Stimulated activated CD8-positive, alpha-beta memory T cell treated with anti-CD3 and anti-CD28 coated beads, Interleukin-12 subunit alpha, Interleukin-12 subunit beta, amount 100 ng/mL, for 4 hours (primary cell): ENCODE results near the gene GGPS1.
A peak's percentile ranks its signal among the peaks of the same experiment; 100 is the strongest.
"Not testable (repeated sequence)": the region's sequence is repeated elsewhere in the genome, so short reads cannot be mapped to it uniquely, and the experiment has no call there.

Source experiments
- DNase-seq: peaks from one replicate; pipeline ENCODE4 v3.0.0-alpha.2; 2020; ENCODE audit warnings: low read depth

The GGPS1 gene

GRCh38 chr1:235304549-235305451, 23.6 kb upstream of the GGPS1 start:
- no peak for DNase-seq

DNA sequence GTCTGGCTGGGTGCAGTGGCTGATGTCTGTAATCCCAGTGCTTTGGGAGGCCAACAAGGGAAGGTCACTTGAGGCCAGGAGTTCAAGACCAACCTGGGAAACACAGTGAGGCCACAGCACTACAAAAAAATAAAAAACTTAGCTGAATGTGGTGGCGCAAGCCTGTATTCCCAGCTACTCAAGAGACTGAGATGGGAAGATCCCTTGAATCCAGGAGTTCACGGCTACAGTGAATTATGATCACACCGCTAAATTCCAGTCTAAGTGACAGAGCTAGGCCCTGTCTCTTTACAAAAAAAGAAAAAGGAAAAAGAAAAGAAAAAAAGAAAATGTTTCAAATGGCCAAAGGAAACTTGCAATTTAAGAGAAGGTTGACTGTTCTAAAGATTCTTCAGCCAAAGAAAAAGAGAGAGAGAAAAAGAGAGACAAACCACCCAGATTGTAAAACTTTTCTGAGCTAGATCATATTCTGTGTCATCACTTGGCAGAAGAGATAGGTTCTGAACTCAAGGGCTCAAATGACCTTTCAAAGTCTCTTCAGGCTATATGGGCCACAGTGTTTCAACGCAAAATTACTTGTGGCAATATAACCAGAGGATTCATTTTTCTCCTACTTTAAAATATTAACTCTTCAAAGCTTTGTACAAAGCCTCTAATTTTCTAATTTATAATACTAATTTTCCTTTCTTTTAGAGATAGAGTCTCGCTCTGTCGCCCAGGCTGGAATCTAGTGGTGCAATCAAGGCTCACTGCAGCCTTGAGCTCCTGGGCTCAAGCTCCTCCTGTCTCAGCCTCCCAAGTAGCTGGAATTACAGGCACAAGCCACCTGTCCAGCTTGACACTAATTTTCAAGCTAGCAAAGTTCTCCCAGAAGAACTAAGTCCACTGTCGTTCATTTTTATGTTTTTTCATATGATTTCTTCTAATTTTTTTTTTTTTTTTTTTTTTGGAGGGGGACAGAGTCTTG, 20.9 kb upstream of the GGPS1 start:
- DNase-seq: no peak

- DNase-seq: not testable (repeated sequence)
Observed at GRCh38 chr1:235309206-235309605, 19.2 kb upstream of the GGPS1 start.

- no peak for DNase-seq
Observed at GRCh38 chr1:235313262-235313661, 15.1 kb upstream of the GGPS1 start.

DNA sequence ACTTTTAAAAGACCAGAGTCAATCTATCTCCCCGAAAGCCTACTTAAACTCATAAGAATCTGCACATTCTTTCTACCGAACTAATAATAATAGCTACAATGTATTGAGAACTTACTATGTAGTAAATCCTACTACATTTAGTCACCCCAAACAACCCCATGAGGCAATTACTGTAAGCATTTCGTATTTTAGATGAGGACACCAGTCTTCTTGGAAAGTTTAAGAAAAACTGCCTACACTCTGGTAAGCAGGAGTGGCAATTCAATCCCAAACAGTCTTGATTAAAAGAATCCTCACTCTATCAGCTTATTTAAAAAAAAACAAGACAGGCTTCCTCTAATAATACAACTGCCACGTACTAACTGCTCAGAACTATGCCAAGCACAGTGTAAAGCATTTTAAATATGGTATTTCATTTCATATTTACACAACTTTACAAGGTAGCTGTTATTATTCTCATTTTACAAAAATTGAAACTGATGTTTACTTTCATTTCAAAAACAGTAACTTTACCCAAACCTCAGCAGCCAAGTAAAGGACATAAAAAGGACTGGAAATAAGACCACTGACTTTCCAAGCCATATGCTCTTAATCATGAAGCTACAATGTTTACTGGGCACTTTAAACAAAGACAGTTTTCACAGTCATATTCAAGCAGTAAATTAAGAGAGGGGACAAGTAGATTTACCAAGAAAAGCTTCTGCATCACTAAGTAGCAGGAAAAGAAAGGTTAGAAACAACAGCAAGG, 14.3 kb upstream of the GGPS1 start:
- DNase-seq: no peak

- DNase-seq: no peak
Observed at GRCh38 chr1:235315173-235315572, 13.2 kb upstream of the GGPS1 start.

DNA sequence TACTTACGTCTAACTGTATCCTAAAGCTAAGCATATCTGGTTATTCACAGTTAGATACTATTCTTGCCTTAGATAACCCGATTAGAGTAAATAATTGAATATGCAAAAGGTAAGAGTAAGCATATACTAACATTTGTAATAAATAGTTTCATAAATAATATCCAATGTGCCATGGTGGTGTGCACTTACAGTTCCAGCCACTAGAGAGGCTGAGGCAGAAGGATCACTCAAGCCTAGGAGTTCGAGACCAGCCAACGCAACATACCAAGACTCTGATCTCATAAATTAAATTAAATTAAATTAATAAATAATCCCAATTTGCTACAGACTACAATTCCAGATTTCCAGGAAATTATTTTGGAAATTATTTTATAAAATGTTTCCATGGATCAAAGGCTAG, 12.6 kb upstream of the GGPS1 start:
- no peak for DNase-seq

DNA sequence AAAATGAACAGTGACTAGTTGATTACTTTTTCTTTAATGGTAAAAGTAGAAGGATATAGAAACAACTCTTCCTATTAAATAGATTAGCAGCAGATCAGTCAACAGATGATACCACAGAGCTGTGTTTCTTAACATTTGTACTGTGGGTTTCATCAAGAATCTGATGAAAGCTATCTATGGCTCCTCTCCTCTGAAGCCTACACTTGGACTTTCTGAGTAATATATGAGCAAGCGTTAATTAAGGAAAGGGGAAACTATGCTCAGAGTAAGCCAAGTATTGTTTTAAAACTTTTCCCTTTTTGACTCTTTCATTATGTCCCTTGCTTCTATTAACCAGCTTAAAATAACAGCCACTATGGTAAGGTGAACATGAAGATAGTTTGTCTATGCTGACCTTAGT, 11.2 kb upstream of the GGPS1 start:
- DNase-seq: no peak

DNA sequence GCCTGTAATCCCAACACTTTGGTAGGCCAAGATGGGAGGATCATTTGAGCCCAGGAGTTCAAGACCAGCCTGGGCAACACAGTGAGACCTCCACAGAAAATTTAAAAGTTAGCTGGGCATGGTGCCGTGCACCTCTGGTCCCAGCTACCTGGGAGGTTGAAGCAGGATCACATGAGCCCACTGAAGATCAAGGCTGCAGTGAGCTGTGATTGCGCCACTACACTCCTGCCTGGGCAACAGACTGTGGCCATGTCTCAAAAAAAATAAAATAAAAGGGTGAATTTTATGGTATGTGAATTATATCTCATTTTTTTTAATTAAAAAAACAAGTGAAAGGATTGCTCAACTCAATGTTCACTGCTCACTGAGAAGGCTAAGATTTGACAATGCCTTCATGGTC, 9.1 kb upstream of the GGPS1 start:
- DNase-seq: no peak

DNA sequence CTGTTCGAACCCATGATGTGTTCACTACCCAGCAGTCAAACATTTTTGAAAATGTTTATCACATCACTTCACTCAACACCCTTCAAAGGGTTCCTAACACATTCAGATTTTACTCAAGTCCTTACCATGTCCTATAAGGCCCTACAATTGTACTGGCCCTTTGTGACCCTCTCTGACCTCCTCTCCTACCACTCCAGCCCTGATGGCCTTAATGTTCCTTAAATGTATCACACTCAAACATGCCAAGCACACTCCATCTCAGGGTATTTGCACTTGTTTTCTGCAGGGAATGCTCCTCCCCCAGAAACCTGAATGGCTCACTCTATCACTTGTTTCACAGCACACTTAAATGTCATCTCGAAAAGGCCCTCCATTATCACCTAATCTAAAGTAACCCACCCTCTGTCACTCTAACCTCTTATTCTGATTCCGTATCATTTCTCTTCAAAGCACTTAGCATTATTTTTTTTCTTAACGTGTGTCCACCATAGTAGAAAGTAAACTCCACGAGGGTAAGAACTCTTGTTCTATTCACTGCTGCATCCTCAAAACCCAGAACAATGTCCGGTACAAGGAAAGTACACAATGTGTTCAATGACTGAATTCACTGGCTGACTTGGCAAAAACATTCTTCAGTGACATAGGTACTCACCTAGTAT, 7.7 kb upstream of the GGPS1 start:
- no peak for DNase-seq

DNA sequence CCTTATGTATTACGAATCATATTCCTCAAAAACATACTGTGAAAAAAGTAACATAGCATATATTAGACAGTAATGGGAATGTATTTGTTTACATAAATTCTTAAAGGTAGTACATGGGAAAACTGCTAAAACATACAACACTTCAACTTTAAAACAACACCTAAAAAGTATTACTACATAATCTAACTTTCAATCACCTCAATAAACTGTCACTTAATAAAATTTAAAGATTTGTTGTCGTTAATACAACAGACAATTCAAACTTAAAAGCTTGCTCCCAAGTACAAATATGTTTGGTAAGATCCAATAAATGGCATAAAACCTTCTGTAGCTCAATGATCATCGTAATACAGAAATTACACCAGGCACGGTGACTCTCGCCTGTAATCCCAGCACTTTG, 4.1 kb upstream of the GGPS1 start:
- no peak for DNase-seq

DNA sequence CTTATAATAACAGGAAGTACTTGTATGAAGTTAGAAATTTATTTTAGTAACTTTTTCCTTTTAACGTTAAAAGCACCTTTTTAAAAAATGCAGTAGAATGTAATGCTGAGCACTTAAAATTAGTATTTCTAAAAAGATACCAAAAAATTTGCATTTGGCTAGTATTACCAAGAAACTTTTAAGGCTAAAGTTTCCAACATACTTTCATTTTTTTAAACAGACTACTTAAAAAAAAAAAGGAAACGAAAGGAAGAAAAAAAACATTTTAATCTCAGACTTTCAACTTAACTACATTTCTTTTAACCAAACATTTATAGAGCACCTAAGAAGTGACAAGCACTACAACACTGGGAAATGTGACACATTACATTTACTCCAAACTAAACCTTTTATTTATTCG, 3.2 kb upstream of the GGPS1 start:
- no peak for DNase-seq

- DNase-seq: no peak
Observed at GRCh38 chr1:235325854-235326253, 2.5 kb upstream of the GGPS1 start.

DNA sequence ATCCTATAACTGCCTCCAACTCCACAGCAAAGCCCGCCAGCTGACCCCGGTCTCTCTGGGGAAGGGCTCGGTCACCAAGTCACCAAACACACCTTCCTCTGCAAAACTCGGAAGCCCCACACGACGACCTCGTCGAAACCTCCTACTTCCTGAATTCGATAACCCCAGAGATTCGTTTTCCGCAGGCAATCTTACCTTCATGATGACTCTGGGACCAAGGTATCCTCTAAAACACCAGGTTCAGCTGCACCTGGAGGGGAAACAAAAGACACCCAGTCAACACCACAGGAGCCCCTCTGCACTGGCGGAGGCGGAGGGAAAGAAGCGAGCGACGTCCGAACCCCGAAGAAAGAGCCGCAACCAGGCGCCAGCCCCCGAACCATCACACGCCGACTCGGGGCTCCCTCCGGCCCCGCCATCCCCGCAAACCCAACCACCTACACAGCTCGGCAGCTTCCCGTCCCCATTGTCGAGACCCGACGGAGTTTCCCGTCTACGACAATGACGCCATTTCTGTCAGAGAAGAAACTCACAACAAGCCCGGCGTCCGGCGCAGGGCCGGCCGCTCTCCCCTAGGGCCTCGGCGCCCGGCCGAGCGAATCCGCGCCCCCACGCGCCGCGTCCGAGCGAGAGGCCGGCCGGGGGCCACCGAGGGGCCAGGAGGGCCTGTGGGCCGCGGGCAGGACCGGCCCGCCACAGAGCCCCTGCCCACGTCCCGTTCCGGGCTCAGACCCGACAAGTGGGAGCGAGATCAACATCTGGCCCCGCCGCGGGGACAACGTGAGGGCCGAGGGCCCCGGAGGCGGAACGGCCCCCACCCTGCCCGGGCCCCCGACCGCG, 1.4 kb upstream of the GGPS1 start:
- DNase-seq: peak; percentile 51

GRCh38 chr1:235327559-235328270, 655 bp upstream of the GGPS1 start, which contains the start of gene ARID4B:
Gene ARID4B (minus strand): TSS chr1:235328179. CDS start chr1:235326919, 1,260 bp downstream.
- DNase-seq: no peak

GRCh38 chr1:235329139-235329902, 951 bp downstream of the GGPS1 start:
- peak; percentile 33 for DNase-seq

GRCh38 chr1:235330918-235331285, 2.5 kb downstream of the GGPS1 start:
- no peak for DNase-seq

GRCh38 chr1:235331401-235331800, 3.0 kb downstream of the GGPS1 start:
- no peak for DNase-seq

- DNase-seq: no peak
Observed at GRCh38 chr1:235336903-235337302, 8.5 kb downstream of the GGPS1 start.
